PC-3 (cell line): ENCODE results near the gene KMT5B.

Source experiments
- CTCF ChIP-seq: fragments of 300-600 bp; sonication (generic); conservative IDR thresholded peaks from 2 replicates; pipeline ENCODE4 v1.5.1; 2017; ENCODE audit warnings: antibody characterized with exemption, low read depth, mild to moderate bottlenecking, low read length
- EZH2 ChIP-seq: fragments of 300-600 bp; sonication (generic); IDR thresholded peaks from one replicate; pipeline ENCODE4 v1.6.1; 2017; ENCODE audit warnings: antibody characterized with exemption, mild to moderate bottlenecking, low read length; ENCODE audit not compliant: unreplicated experiment
- EZH2phosphoT487 ChIP-seq: fragments of 300-600 bp; sonication (generic); IDR thresholded peaks from 2 replicates; pipeline ENCODE4 v1.6.1; 2018; ENCODE audit warnings: mild to moderate bottlenecking, antibody characterized with exemption, low read length, borderline replicate concordance

- TF ChIP-seq CTCF (no peak), EZH2 (no peak), EZH2phosphoT487 (no peak)
Observed at GRCh38 chr11:68138237-68138636, 74.9 kb downstream of the KMT5B start.
